Diencephalon (tissue), 1 donor: ENCODE measurements around the gene PHKA2. TPM values are rescaled to one million over a fixed set of nuclear protein-coding genes. Genes with fewer than 3 reads are reported as not detected.

Experiments used
- small RNA-seq: library from RNA; depleted of rRNA; stranded (forward); fragments of <200 nt; gene quantifications from one replicate; pipeline ENCODE3, GENCODE V24; 2014
- total RNA-seq: library from RNA; depleted of rRNA; stranded (reverse); fragments of >200 nt; gene quantifications from one replicate; pipeline ENCODE4 v1.2.3, GENCODE V29; 2014

Gene PHKA2
- 19.6 TPM for total RNA-seq

GRCh38 chrX:18983666-18984380 lies at the start of gene PHKA2:
TSS of gene PHKA2 (minus strand) at chrX:18984114. CDS start at chrX:18983932, 182 bp downstream.

Small RNA genes lying within 50 kb of the gene (small RNA-seq; reads per million reads assigned to genes)
- gene RN7SL48P = not detected

Other genes starting within 250 kb of the PHKA2 start
- 0.69 TPM for gene ADGRG2, start 138.4 kb upstream of the PHKA2 start, total RNA-seq